Measurements from ENCODE around the gene PPIL1. TPM values are rescaled to one million over a fixed set of nuclear protein-coding genes. Genes with fewer than 3 reads are reported as not detected.

PPIL1 gene
- total and polyA plus RNA-seq, 2 of the 13 experiments (the other 11 are each of a cell fraction or from before 2014, with no cell fraction given) = 74.2 to 144 TPM

DNA sequence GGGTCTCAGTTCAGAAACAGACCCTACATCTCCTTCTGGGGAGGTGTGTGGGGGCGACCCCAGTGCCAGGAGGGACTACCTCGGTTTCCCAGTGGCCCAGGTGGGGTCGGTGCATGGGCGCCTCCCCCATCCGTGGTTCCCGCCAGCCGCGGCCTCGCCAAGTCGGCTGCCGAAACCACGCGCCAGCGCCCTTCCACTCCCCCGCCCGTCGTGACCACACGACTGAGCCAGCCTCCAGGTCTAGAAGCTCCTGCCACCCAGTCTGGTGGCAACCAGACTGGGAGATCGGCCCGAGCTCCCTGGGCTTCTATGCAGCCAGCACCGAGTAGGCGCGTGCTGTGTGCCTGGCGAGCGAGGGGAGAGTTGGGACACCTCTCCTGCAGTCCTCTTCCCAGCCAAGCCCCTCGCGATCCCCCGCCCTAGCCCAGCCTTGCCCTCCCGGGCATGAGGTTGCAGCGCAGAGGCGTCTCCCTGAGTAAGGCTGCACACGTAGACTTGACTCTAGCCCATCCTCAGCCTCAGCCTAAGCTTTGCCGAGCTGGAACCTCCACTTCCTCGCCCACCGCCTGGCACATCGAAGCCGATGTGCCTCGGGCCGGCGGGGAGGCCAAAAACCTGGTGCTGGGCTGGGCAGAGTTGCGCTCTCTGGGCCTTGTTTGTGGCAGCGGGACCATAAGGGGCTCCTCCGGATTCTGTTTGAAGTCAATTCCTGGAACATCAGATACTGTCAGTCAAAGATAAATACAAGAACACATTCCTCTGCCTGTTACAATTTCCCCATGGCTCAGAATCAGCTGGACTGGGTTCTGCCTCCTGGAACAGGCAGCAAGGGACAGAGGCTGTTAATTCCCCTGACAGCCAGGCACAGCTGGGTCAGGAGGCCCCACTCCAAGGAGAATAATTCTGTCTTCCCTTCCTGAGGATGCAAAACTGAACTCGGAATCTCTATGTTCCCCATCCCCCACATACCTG, 33.9 kb downstream of the PPIL1 start (continued):
- TF ChIP-seq, protein P1, sequence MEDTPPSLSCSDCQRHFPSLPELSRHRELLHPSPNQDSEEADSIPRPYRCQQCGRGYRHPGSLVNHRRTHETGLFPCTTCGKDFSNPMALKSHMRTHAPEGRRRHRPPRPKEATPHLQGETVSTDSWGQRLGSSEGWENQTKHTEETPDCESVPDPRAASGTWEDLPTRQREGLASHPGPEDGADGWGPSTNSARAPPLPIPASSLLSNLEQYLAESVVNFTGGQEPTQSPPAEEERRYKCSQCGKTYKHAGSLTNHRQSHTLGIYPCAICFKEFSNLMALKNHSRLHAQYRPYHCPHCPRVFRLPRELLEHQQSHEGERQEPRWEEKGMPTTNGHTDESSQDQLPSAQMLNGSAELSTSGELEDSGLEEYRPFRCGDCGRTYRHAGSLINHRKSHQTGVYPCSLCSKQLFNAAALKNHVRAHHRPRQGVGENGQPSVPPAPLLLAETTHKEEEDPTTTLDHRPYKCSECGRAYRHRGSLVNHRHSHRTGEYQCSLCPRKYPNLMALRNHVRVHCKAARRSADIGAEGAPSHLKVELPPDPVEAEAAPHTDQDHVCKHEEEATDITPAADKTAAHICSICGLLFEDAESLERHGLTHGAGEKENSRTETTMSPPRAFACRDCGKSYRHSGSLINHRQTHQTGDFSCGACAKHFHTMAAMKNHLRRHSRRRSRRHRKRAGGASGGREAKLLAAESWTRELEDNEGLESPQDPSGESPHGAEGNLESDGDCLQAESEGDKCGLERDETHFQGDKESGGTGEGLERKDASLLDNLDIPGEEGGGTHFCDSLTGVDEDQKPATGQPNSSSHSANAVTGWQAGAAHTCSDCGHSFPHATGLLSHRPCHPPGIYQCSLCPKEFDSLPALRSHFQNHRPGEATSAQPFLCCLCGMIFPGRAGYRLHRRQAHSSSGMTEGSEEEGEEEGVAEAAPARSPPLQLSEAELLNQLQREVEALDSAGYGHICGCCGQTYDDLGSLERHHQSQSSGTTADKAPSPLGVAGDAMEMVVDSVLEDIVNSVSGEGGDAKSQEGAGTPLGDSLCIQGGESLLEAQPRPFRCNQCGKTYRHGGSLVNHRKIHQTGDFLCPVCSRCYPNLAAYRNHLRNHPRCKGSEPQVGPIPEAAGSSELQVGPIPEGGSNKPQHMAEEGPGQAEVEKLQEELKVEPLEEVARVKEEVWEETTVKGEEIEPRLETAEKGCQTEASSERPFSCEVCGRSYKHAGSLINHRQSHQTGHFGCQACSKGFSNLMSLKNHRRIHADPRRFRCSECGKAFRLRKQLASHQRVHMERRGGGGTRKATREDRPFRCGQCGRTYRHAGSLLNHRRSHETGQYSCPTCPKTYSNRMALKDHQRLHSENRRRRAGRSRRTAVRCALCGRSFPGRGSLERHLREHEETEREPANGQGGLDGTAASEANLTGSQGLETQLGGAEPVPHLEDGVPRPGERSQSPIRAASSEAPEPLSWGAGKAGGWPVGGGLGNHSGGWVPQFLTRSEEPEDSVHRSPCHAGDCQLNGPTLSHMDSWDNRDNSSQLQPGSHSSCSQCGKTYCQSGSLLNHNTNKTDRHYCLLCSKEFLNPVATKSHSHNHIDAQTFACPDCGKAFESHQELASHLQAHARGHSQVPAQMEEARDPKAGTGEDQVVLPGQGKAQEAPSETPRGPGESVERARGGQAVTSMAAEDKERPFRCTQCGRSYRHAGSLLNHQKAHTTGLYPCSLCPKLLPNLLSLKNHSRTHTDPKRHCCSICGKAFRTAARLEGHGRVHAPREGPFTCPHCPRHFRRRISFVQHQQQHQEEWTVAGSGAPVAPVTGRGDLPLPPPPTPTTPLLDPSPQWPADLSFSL (CRISPR knock-in tag; IDR thresholded peaks at IDR 0.05) = no peak
- TF ChIP-seq HNF4A (CRISPR knock-in tag; IDR thresholded peaks at IDR 0.05) (0 out of 2 replicates have a peak, but pooled peaks have one; percentile 19), ZNF205 (CRISPR knock-in tag; IDR thresholded peaks at IDR 0.05) (no peak), ZFY (CRISPR knock-in tag; IDR thresholded peaks at IDR 0.05) (0 out of 2 replicates have a peak, but pooled peaks have one; percentile 34), ZFP36L1 (CRISPR knock-in tag; IDR thresholded peaks at IDR 0.05) (no peak), MIER3 (CRISPR knock-in tag; IDR thresholded peaks at IDR 0.05; ENCODE audit: borderline replicate concordance) (no peak), ZNF775 (CRISPR knock-in tag; IDR thresholded peaks at IDR 0.05; ENCODE audit: borderline replicate concordance) (no peak), ZNF724P (CRISPR knock-in tag; IDR thresholded peaks at IDR 0.05; ENCODE audit: borderline replicate concordance) (peak; percentile 48; the same call in 1 of the 2 replicates), U2AF1 (optimal IDR thresholded peaks at IDR 0.05; ENCODE audit: low read depth, low read length) (no peak), ZNF160 (CRISPR knock-in tag; IDR thresholded peaks at IDR 0.05) (no peak), CBX1 (IDR thresholded peaks at IDR 0.05; ENCODE audit: low read depth) (no peak), SOX6 (IDR thresholded peaks at IDR 0.05) (no peak), SOX6 (CRISPR knock-in tag; IDR thresholded peaks at IDR 0.05) (peak; percentile 35; the same call in 1 of the 2 replicates), ELF3 (CRISPR knock-in tag; IDR thresholded peaks at IDR 0.05) (no peak)
- TF ChIP-seq, protein P2, sequence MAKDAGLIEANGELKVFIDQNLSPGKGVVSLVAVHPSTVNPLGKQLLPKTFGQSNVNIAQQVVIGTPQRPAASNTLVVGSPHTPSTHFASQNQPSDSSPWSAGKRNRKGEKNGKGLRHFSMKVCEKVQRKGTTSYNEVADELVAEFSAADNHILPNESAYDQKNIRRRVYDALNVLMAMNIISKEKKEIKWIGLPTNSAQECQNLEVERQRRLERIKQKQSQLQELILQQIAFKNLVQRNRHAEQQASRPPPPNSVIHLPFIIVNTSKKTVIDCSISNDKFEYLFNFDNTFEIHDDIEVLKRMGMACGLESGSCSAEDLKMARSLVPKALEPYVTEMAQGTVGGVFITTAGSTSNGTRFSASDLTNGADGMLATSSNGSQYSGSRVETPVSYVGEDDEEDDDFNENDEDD (CRISPR knock-in tag; IDR thresholded peaks at IDR 0.05; ENCODE audit: borderline replicate concordance) = no peak
- TF ChIP-seq, protein P3, sequence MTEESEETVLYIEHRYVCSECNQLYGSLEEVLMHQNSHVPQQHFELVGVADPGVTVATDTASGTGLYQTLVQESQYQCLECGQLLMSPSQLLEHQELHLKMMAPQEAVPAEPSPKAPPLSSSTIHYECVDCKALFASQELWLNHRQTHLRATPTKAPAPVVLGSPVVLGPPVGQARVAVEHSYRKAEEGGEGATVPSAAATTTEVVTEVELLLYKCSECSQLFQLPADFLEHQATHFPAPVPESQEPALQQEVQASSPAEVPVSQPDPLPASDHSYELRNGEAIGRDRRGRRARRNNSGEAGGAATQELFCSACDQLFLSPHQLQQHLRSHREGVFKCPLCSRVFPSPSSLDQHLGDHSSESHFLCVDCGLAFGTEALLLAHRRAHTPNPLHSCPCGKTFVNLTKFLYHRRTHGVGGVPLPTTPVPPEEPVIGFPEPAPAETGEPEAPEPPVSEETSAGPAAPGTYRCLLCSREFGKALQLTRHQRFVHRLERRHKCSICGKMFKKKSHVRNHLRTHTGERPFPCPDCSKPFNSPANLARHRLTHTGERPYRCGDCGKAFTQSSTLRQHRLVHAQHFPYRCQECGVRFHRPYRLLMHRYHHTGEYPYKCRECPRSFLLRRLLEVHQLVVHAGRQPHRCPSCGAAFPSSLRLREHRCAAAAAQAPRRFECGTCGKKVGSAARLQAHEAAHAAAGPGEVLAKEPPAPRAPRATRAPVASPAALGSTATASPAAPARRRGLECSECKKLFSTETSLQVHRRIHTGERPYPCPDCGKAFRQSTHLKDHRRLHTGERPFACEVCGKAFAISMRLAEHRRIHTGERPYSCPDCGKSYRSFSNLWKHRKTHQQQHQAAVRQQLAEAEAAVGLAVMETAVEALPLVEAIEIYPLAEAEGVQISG (CRISPR knock-in tag; IDR thresholded peaks at IDR 0.05) = 0 out of 2 replicates have a peak, but pooled peaks have one; percentile 29
- TF ChIP-seq, protein P4, sequence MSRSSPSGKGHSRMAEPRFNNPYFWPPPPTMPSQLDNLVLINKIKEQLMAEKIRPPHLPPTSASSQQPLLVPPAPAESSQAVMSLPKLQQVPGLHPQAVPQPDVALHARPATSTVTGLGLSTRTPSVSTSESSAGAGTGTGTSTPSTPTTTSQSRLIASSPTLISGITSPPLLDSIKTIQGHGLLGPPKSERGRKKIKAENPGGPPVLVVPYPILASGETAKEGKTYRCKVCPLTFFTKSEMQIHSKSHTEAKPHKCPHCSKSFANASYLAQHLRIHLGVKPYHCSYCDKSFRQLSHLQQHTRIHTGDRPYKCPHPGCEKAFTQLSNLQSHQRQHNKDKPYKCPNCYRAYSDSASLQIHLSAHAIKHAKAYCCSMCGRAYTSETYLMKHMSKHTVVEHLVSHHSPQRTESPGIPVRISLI (CRISPR knock-in tag; IDR thresholded peaks at IDR 0.05; ENCODE audit: borderline replicate concordance) = no peak

Measured in HepG2 (cell line).